Endothelial cell of umbilical vein (primary cell): ENCODE results near the gene OSBPL8. TPM values are rescaled to one million over a fixed set of nuclear protein-coding genes. Genes with fewer than 3 reads are reported as not detected.

Experiments
- BruUV-seq: library from RNA; stranded (reverse); fragments of 400-500 nt; replicated peaks from 2 replicates; lab custom pipeline; 2021; lab: Mats Ljungman, UMichigan
- CTCF ChIA-PET: fragments of 300-600, 350-600 bp; sonication (Branson Sonifier 250); formaldehyde crosslinking; loops from one replicate; lab custom pipeline; 2021; ENCODE audit warnings: antibody characterized with exemption, inconsistent platforms; lab: Charles Lee
- POLR2A ChIA-PET: fragments of 300-600, 350-600 bp; sonication (Branson Sonifier 250); formaldehyde crosslinking; loops from one replicate; lab custom pipeline; 2021; ENCODE audit warnings: antibody characterized with exemption, inconsistent platforms; lab: Charles Lee
- DNase-seq: peaks from one replicate; pipeline ENCODE4 v3.0.0-alpha.2; 2011; ENCODE audit warnings: low read depth, low spot score
- FAIRE-seq: peaks from 2 replicates; lab custom pipeline; 2011; peaks lifted over from hg19 to GRCh38; lab: Jason Lieb, UNC
- H2AFZ ChIP-seq: 2 replicates; pipeline ENCODE4 v1.6.0; 2012; ENCODE audit warnings: low read depth, low read length, control low read depth, inconsistent platforms
- H3K27ac ChIP-seq: 2 replicates; pipeline ENCODE4 v1.5.1; 2011; ENCODE audit warnings: low read depth, mild to moderate bottlenecking, control low read depth, low read length, moderate library complexity; ENCODE audit not compliant: insufficient read depth
- H3K27me3 ChIP-seq, 2 experiments: 2 replicates each; pipeline versions ENCODE4 v1.6.0 to v1.6.1; 2011; ENCODE audit warnings: low read length in 2 of 2, mixed read lengths in 1 of 2; ENCODE audit not compliant: control insufficient read depth in 2 of 2, insufficient read depth in 2 of 2
- H3K36me3 ChIP-seq, 2 experiments: 2 replicates in 1 of 2; 3 replicates in 1 of 2; pipeline ENCODE4 v1.5.1; 2011; ENCODE audit warnings: low read length in 2 of 2, mild to moderate bottlenecking in 1 of 2, moderate library complexity in 1 of 2; ENCODE audit not compliant: control insufficient read depth in 2 of 2, insufficient read depth in 2 of 2; ENCODE audit errors: extremely low read depth in 1 of 2
- H3K4me1 ChIP-seq: 3 replicates; pipeline ENCODE4 v1.5.1; 2011; ENCODE audit warnings: mild to moderate bottlenecking, low read length; ENCODE audit not compliant: control insufficient read depth, insufficient read depth; ENCODE audit errors: extremely low read depth
- H3K4me2 ChIP-seq: 2 replicates; pipeline ENCODE4 v1.6.1; 2011; ENCODE audit warnings: low read length, control low read depth, mixed read lengths; ENCODE audit not compliant: insufficient read depth
- H3K4me3 ChIP-seq, 3 experiments: fragments of 200-600 bp in 1 of 3; sonication (generic), shearing (Covaris generic) in 1 of 3; replicated peaks in 1 of 3; 2 replicates each; pipeline ENCODE4 v1.5.1; 2011 to 2016; ENCODE audit warnings: control low read depth in 3 of 3, low read length in 3 of 3, mild to moderate bottlenecking in 2 of 3, inconsistent platforms in 1 of 3, low read depth in 1 of 3, moderate library complexity in 1 of 3; ENCODE audit not compliant: insufficient read depth in 1 of 3
- H3K79me2 ChIP-seq: 2 replicates; pipeline ENCODE4 v1.6.0; 2012; ENCODE audit warnings: low read length, inconsistent platforms; ENCODE audit not compliant: control insufficient read depth, insufficient read depth
- H3K9ac ChIP-seq: replicated peaks from 2 replicates; pipeline ENCODE3; 2011; ENCODE audit warnings: low read length, control low read depth; ENCODE audit not compliant: insufficient read depth; ENCODE audit errors: extremely low read depth
- H3K9me1 ChIP-seq: replicated peaks from 3 replicates; pipeline ENCODE4 v1.6.0; 2011; ENCODE audit warnings: mild to moderate bottlenecking, low read length; ENCODE audit not compliant: control insufficient read depth, insufficient read depth; ENCODE audit errors: extremely low read depth
- H3K9me3 ChIP-seq: replicated peaks from 2 replicates; pipeline ENCODE4 v1.5.1; 2012; ENCODE audit warnings: low read length, inconsistent platforms; ENCODE audit not compliant: control insufficient read depth, insufficient read depth
- H4K20me1 ChIP-seq: replicated peaks from 2 replicates; pipeline ENCODE3; 2011; ENCODE audit warnings: mild to moderate bottlenecking, low read length; ENCODE audit not compliant: control insufficient read depth, insufficient read depth; ENCODE audit errors: extremely low read depth
- CTCF ChIP-seq, 2 donors: IDR thresholded peaks; 1 replicate in 1 of 2; 2 replicates in 1 of 2; pipeline ENCODE4 v1.5.1; 2011; ENCODE audit warnings: low read length in 2 of 2, mild to moderate bottlenecking in 2 of 2, moderate library complexity in 2 of 2, control low read depth in 1 of 2, inconsistent platforms in 1 of 2, low read depth in 1 of 2; ENCODE audit not compliant: insufficient read depth in 1 of 2; ENCODE audit errors: extremely low read depth in 1 of 2
- EZH2 ChIP-seq: IDR thresholded peaks from 2 replicates; pipeline ENCODE4 v1.6.1; 2012; ENCODE audit warnings: borderline replicate concordance, low read depth, mild to moderate bottlenecking, moderate library complexity, low read length, inconsistent platforms; ENCODE audit not compliant: severe bottlenecking
- FOS ChIP-seq: IDR thresholded peaks from 2 replicates; pipeline ENCODE4 v1.6.1; 2011; ENCODE audit warnings: mild to moderate bottlenecking, low read length, moderate library complexity, borderline replicate concordance; ENCODE audit not compliant: insufficient read depth
- GATA2 ChIP-seq: IDR thresholded peaks from 2 replicates; pipeline ENCODE4 v1.7.0; 2011; ENCODE audit warnings: low read depth, mild to moderate bottlenecking, moderate library complexity, mixed read lengths, low read length; ENCODE audit not compliant: insufficient read length, insufficient read depth
- JUN ChIP-seq: IDR thresholded peaks from 2 replicates; pipeline ENCODE4 v1.6.1; 2011; ENCODE audit warnings: borderline replicate concordance, low read depth; ENCODE audit not compliant: insufficient read length, insufficient read depth
- MAX ChIP-seq: IDR thresholded peaks from 2 replicates; pipeline ENCODE4 v1.6.1; 2011; ENCODE audit not compliant: insufficient read depth, insufficient read length
- MYC ChIP-seq: IDR thresholded peaks from one replicate; pipeline ENCODE4 v1.6.1; 2011; ENCODE audit warnings: mild to moderate bottlenecking, low read depth, low read length
- POLR2A ChIP-seq: IDR thresholded peaks from 2 replicates; pipeline ENCODE4 v1.6.1; 2012; ENCODE audit warnings: low read depth, mild to moderate bottlenecking, control low read depth, low read length
- POLR2AphosphoS5 ChIP-seq: IDR thresholded peaks from 2 replicates; pipeline ENCODE4 v1.6.1; 2012; ENCODE audit warnings: low read depth, mild to moderate bottlenecking, control low read depth, low read length, moderate library complexity; ENCODE audit not compliant: insufficient read depth
- dilution Hi-C: fragments of 300-500 bp; cut with MboI; formaldehyde crosslinking; loops from one replicate; pipeline ENCODE4 v1.15.0; 2019; ENCODE audit warnings: low sequenced_read_pairs; ENCODE audit not compliant: extremely low pct_ligation_motif_present
- intact Hi-C: fragments of 100-400 bp; cut with micrococcal nuclease; formaldehyde crosslinking; loops from one replicate; pipeline ENCODE4 v1.10.0; 2022
- polyA plus RNA-seq, 4 experiments: library from polyadenylated mRNA; depleted of rRNA in 3 of 4; stranded (reverse) in 3 of 4; unstranded in 1 of 4; fragments of >200 nt; gene quantifications; 2 replicates each; pipeline versions ENCODE4 v1.2.1 to v1.2.3, GENCODE V29; 2011 to 2012; ENCODE audit warnings: missing spikeins in 1 of 4
- total RNA-seq: library from RNA; stranded (reverse); gene quantifications from 2 replicates; pipeline ENCODE4 v1.2.3, GENCODE V29; 2021

Gene OSBPL8
- total and polyA plus RNA-seq, 2 donors (not counting 3 experiments of a cell fraction or from before 2014, with no cell fraction given) = 10.3 to 47.6 TPM

- dilution Hi-C loops = no loop called here
- POLR2A ChIA-PET = no interaction called here
Measured at GRCh38 chr12:76316468-76316867, 243.1 kb downstream of the OSBPL8 start.

More at GRCh38 chr12:76316468-76316867, 243.1 kb downstream of the OSBPL8 start:
- intact Hi-C loops = no loop called here
- H3K79me2 ChIP-seq = no peaks in the 10 kb centered on the region
- FAIRE-seq = no peak
- peaks cover 2% of the 10 kb centered on the region for H3K9me1 ChIP-seq
- H3K4me3 ChIP-seq = no peak overlapping the region
- H3K27ac ChIP-seq = no peak overlapping the region
- H4K20me1 ChIP-seq = no peaks in the 10 kb centered on the region
- H3K36me3 ChIP-seq = no peaks in the 10 kb centered on the region
- H3K9ac ChIP-seq = no peak overlapping the region
- H3K9me3 ChIP-seq = no peaks in the 10 kb centered on the region
- no peak overlapping the region for H3K4me2 ChIP-seq
- no peaks in the 10 kb centered on the region for H3K27me3 ChIP-seq
- TF ChIP-seq MAX (no peak), POLR2A (no peak), MYC (no peak), EZH2 (no peak), POLR2AphosphoS5 (no peak), FOS (no peak), GATA2 (no peak), JUN (no peak), CTCF (IDR thresholded peaks at IDR 0.05; ENCODE audit: extremely low read depth in 1 of 2, insufficient read depth in 1 of 2, low read depth in 1 of 2, low read length in 2 of 2) (no peak)
- CTCF ChIA-PET = interaction anchor here (1.1 to 1.8 kb wide), 2 partner anchors 11 to 13 kb away, joined by 4 read pairs; no protein-coding TSS in a partner anchor
- H3K4me1 ChIP-seq = no peaks in the 10 kb centered on the region
- H2AFZ ChIP-seq = no peak overlapping the region
- DNase-seq = no peak
- no TSS peak for BruUV-seq
